Stimulated activated naive CD8-positive, alpha-beta T cell treated with anti-CD3 and anti-CD28 coated beads, Interleukin-15, amount 100 ng/mL, for 72 hours (primary cell): ENCODE data around the gene SLC5A4.
A peak's percentile ranks its signal among the peaks of the same experiment; 100 is the strongest.
"Not testable (repeated sequence)": the region's sequence is repeated elsewhere in the genome, so short reads cannot be mapped to it uniquely, and the experiment has no call there.

ENCODE experiments used
- ATAC-seq: fragments of 150-1000 bp; cut with Tn5 transposase; 2 replicates; pipeline ENCODE4 v1.10.0; 2021; ENCODE audit warnings: mild to moderate bottlenecking, moderate library complexity
- DNase-seq, 2 donors: peaks; one replicate each; pipeline ENCODE4 v3.0.0; 2021 to 2022
- H3K27ac Mint-ChIP-seq, 2 donors: one replicate each; pipeline ENCODE4 v1.8.0; 2022; ENCODE audit warnings: mild to moderate bottlenecking in 2 of 2, mixed read lengths in 2 of 2, moderate library complexity in 2 of 2
- H3K27me3 Mint-ChIP-seq: one replicate; pipeline ENCODE4 v1.8.0; 2022; ENCODE audit warnings: mixed read lengths
- H3K4me1 Mint-ChIP-seq: one replicate; pipeline ENCODE4 v1.8.0; 2022; ENCODE audit warnings: mild to moderate bottlenecking, mixed read lengths
- H3K4me3 Mint-ChIP-seq, 2 donors: one replicate each; pipeline ENCODE4 v1.8.0; 2022; ENCODE audit warnings: mild to moderate bottlenecking in 2 of 2, mixed read lengths in 2 of 2, moderate library complexity in 1 of 2
- H3K9me3 Mint-ChIP-seq, 2 donors: one replicate each; pipeline ENCODE4 v1.8.0; 2022; ENCODE audit warnings: mixed read lengths in 2 of 2

The SLC5A4 gene

GRCh38 chr22:32195900-32196299, 59.2 kb downstream of the SLC5A4 start:
- ATAC-seq, H3K27ac Mint-ChIP-seq, H3K27me3 Mint-ChIP-seq: not testable (repeated sequence)

DNA sequence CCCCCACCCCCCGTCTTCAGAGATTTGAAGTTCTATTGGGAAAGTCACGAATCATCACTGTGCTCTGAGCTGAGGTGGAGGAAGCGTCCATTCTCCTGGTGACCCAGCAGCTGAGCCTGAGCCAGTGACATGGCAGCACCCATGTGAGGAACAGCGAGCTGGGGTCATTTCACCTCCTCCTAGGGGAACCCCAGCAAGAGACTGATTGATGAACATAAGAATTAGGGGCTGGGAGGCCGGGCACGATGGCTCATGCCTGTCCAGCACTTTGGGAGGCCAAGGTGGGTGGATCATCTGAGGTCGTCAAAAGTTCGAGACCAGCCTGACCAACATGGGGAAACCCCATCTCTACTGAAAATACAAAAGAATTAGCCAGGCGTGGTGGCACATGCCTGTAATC, 61.8 kb downstream of the SLC5A4 start:
- not testable (repeated sequence) for H3K27me3 Mint-ChIP-seq, H3K27ac Mint-ChIP-seq, H3K4me1 Mint-ChIP-seq, H3K9me3 Mint-ChIP-seq, DNase-seq, ATAC-seq, H3K4me3 Mint-ChIP-seq

More at GRCh38 chr22:32195900-32196299, 59.2 kb downstream of the SLC5A4 start:
- DNase-seq, H3K4me3 Mint-ChIP-seq, H3K9me3 Mint-ChIP-seq, H3K4me1 Mint-ChIP-seq: not testable (repeated sequence)

DNA sequence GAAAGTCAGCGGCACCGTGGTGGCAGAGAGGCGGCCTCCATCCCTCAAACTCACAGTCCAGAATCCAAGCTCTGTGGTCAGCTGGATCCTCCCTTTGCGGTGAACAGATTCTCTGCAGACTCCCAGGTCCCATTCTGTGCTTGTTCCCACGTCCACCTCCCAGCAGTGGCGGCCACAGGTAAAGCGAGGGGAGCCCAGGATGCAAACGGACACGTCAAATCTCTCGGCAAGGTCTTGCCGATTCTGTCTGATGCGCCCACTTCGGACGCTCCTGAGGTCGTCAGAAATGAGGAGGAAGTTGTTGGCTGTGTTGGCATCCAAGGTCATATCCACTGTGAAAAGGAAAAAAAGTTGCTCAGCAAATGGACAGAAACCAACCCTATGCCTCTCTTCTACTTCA, 64.1 kb downstream of the SLC5A4 start:
- H3K4me3 Mint-ChIP-seq, ATAC-seq, DNase-seq: not testable (repeated sequence)

GRCh38 chr22:32185821-32186220, 69.3 kb downstream of the SLC5A4 start:
- Mint-ChIP-seq H3K4me3 (no peak overlapping the region), H3K9me3 (no peaks in the 10 kb centered on the region), H3K27me3 (no peaks in the 10 kb centered on the region), H3K27ac (no peak overlapping the region), H3K4me1 (no peaks in the 10 kb centered on the region)
- DNase-seq (no peak), ATAC-seq (no peak)

More for the DNA sequence above, 64.1 kb downstream of the SLC5A4 start:
- not testable (repeated sequence) for H3K9me3 Mint-ChIP-seq, H3K4me1 Mint-ChIP-seq, H3K27me3 Mint-ChIP-seq, H3K27ac Mint-ChIP-seq

- Mint-ChIP-seq H3K4me3 (no peak overlapping the region), H3K9me3 (no peaks in the 10 kb centered on the region), H3K4me1 (no peaks in the 10 kb centered on the region), H3K27me3 (peaks cover 4% of the 10 kb centered on the region), H3K27ac (no peak overlapping the region)
- DNase-seq (no peak), ATAC-seq (no peak)
Measured at GRCh38 chr22:32183625-32184024, 71.5 kb downstream of the SLC5A4 start.

DNA sequence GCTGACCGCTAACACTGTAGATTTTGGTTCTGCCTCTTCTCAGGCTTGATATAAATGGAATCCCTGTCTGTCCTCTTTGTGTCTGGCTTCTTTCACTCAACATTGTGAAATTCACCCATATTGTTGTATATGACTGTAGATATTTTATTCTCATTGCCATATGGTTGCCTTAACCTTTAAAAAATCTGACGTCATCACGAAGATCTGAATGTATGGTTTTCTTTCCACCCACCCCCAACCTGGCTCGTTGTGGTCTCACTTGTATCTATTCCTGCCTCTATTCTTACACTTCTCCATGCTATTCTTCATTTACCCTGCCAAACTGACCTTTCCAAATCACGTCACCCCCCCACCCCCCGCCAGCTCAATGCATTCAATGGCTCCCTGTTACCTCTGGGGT, 74.1 kb downstream of the SLC5A4 start:
- no peaks in the 10 kb centered on the region for H3K4me1 Mint-ChIP-seq
- ATAC-seq (no peak), DNase-seq (no peak)
- no peak overlapping the region for H3K4me3 Mint-ChIP-seq
- H3K27ac Mint-ChIP-seq = no peak overlapping the region
- H3K27me3 Mint-ChIP-seq = peaks cover 25% of the 10 kb centered on the region
- H3K9me3 Mint-ChIP-seq = no peaks in the 10 kb centered on the region

DNA sequence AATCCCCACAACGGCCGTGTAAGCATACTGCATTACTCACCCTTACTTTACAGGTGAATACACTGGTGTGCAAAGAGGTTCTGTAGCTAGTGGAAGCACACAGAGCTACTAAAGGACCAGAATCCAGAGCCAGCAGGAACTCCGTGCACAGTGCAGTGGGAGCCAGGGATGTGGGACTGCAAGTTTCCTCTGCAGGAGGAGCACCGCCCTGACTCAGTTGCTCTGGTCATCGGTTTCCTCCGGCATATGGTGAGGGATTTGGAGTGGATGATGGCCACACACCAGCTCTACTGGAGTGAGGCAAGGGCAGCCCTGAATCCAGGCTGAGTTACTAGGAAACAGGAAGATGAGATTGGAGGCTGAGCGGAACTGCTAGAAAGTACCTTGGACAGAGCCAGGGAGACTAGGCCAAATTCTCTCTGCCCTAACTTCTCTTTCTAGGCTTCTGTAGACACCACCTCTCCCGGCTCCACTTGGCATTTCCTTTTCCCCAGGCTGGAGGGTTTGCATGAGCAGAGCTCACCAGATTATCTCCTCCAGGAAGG, 77.9 kb downstream of the SLC5A4 start:
- Mint-ChIP-seq H3K4me3 (no peak overlapping the region), H3K9me3 (no peaks in the 10 kb centered on the region), H3K4me1 (no peaks in the 10 kb centered on the region), H3K27me3 (peaks cover 52% of the 10 kb centered on the region), H3K27ac (no peak overlapping the region)
- DNase-seq (no peak), ATAC-seq (no peak)

GRCh38 chr22:32175683-32176644, 79.2 kb downstream of the SLC5A4 start:
- H3K27ac Mint-ChIP-seq = no peak overlapping the region
- H3K9me3 Mint-ChIP-seq = no peaks in the 10 kb centered on the region
- DNase-seq (no peak), ATAC-seq (no peak)
- H3K27me3 Mint-ChIP-seq = peaks cover 52% of the 10 kb centered on the region
- H3K4me1 Mint-ChIP-seq = no peaks in the 10 kb centered on the region
- peak overlapping the region in 1 of 2 donors; percentile 59 for H3K4me3 Mint-ChIP-seq

DNA sequence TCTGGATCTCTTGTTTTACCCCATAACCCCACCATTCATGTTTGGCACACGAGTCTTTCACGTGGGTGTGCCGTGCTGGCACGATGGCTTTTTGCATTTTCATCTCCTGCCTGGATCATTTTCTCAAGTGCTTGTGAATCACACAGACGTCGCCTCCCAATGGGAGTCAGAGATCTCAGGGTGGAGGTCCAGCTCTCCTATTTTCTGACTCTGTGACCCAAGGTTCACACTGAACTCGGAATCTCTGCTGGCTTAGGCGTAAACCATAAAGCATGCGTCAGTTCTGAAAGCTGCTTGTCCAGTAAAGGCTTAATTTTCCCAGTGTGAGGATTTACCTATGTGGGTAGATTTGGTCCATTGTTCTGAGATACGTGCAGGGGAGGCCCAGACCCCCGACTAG, 80.0 kb downstream of the SLC5A4 start:
- Mint-ChIP-seq H3K27me3 (peaks cover 52% of the 10 kb centered on the region), H3K4me1 (no peaks in the 10 kb centered on the region), H3K27ac (no peak overlapping the region), H3K4me3 (no peak overlapping the region), H3K9me3 (no peaks in the 10 kb centered on the region)
- ATAC-seq = no peak
- DNase-seq = no peak
